Stimulated activated CD8-positive, alpha-beta memory T cell treated with anti-CD3 and anti-CD28 coated beads, Interleukin-7, amount 100 ng/mL, for 1 hour (primary cell): ENCODE data around the gene PAX5.

Source experiments
- DNase-seq, 2 donors: peaks; one replicate each; pipeline ENCODE4 v3.0.0-alpha.2; 2020; ENCODE audit warnings: low read depth in 2 of 2

PAX5 gene

DNA sequence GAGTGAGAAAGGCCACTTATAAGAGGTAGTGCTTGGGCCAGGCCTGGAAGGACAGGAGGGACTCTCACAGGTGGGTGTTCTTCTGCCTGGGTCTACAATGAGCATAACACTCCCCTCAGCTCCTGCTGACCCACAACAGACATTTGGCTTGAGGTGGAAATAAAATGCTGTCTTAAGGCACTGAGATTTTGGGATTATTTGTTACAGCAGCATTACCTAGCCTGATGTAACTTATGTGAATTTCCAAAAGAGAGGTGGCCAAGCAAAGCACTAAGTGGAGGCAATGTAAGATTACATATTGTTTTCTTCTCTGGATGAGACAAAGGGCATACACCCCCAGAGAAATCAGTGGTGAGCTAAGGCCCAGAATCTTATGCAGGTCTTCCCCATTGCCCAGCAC, 221.5 kb downstream of the PAX5 start:
- DNase-seq, result no peak

DNA sequence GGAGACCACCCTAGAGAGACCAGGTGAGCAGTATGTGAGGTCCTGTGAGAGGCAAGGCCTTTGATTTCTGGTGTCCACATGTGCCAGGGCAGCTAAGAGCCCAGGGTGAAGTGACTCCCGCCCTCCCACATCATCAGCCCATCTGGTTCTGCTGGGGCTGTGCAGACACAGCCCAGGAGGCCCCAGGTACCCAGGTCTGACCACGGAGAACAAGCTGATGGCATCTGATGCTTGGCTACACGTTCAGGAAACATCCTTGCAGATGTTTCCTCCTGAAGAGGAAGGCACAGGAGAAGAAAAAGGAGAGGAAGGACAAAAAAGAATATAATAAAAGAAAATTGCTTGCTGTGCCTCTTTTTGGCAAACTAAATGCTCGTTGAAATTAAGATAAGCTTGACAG, 225.8 kb downstream of the PAX5 start:
- no peak for DNase-seq

DNA sequence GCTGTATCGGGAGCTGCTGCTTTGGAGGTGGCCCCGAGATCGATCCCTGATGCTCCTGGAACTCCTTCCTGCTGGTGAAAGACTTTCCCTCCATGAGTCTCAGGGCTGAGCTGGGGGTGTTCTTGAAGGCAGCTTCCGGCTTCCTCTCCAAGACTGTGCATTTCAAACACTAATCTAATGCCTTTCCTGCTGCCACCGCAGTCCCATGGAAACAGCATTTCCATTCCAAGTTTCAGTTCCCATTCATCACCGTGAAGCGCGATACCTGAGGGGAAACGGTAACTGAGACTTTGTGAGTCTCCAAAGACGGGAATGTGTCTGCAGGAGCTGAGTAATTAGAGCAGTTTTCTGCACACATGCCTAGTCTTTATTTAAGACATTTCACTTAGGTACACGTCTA, 230.1 kb downstream of the PAX5 start:
- no peak for DNase-seq

DNA sequence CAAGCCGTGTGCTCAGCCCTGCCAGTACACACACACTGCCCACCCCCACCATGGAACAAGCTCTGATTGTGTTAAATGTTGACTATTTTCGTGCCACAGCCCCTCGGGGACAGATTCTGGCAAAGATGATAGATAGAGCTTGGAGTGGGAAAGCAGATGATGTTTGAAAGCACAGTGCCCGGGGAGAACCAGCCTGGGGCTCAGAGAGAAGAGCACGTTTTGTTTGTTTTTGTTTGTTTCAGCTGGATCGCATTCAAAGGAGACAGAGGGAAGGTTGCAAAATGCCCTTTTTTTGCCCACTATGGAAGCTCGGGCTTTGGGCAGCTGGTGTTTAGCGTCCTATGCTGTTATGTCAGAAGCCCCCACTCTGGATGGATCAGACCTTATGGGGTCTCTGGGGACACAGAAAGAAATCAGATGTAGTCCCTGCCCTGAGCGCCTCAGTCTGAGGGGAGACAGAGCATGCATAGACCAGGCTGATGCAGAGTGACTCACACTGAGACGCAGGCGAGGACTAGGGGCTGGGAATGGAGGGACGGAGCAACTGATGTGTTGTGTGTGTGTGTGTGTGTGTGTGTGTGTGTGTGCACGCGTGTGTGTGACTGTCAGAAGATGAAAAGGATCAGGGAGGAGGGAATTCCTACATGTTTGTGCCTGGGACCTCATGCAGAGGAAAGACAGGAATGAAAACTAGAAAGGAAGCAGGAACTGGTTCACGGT, 231.7 kb downstream of the PAX5 start:
- no peak for DNase-seq

DNA sequence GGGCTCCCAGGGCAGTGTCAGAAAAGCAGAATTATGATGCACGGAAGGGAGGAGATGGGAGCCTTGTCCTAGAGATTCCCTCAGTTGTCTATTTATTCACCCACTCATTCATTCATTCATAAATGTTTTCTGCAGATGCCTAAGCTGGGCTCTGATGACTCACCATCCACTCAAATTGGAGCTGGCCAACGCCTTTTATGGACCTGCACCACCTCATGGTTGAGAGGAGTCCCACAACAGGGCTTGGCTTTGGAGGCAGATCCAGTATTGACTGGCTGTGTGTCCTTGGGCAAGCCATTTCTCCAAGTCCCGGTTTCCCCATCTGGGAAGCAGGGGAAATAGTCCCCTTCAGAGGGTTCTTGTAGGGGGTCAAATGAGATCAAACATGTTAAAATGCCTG, 233.6 kb downstream of the PAX5 start:
- DNase-seq, result no peak

DNA sequence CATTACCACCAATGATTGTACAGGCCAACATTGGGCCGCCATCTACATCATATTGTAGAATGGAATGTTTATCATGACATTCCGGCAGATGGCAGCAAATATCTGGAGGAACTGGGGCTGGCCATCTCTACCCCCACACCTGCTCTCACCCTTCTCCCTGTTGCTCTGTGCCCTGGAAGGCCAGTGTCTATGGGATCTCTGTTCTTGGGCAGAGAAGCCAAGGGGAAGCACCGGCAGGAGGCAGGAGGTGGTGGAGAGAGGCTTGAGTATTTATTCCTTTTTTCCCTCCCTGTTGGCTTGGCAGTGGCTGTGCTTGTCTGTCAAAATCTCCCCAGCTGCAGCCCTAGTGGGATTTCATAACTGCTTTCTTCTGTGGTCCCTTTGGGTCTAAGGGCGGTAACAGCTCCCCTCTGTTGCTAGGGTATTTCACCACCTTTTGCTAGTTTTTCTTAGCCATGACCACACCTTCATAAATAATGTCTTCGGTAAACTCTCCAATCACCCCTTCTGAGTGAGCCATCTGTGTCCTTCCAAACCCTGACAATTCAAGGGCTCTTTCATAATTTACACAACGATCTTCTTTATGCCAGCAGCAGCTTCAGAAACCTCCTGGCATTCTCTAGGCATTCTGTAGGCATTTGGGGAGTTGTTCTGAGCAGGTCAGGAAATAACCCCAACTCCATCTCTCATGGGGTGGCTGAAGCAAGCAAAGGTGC, 235.6 kb downstream of the PAX5 start:
- DNase-seq, result no peak

DNA sequence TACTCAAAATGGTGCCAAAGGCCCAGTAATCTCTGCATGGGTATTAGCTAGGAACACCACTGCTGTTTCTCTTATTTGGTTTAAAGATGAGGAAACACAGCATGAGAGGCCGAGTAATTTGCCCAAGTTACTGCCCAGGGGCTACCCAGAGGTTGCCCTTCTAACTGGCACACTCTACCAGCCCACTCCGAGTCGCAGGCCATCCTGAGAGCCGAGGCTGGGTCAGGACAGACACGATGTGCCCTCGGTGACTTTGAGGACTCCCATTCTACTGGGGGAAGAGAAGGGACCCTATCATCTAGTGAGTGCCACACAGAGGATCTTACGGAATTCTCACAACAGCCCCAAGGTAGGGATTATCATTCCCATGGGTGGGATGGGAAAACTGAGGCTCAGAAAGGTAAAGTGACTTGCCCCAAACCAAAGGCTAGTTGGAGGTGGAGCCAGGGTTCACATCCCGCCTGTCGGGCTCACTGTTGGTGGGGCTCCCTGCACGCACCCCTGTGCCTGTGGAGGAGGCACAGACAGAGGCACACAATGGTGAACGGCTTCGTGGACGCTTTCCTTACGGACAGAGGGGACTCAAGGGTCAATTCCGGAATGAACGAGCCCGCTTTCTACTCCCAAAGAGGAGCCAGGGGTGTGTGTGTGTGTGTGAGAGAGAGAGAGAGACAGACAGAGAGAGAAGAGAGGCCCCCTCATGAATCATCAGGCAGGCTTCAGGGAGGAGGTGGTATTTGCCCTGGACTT, 236.4 kb downstream of the PAX5 start:
- no peak for DNase-seq

DNA sequence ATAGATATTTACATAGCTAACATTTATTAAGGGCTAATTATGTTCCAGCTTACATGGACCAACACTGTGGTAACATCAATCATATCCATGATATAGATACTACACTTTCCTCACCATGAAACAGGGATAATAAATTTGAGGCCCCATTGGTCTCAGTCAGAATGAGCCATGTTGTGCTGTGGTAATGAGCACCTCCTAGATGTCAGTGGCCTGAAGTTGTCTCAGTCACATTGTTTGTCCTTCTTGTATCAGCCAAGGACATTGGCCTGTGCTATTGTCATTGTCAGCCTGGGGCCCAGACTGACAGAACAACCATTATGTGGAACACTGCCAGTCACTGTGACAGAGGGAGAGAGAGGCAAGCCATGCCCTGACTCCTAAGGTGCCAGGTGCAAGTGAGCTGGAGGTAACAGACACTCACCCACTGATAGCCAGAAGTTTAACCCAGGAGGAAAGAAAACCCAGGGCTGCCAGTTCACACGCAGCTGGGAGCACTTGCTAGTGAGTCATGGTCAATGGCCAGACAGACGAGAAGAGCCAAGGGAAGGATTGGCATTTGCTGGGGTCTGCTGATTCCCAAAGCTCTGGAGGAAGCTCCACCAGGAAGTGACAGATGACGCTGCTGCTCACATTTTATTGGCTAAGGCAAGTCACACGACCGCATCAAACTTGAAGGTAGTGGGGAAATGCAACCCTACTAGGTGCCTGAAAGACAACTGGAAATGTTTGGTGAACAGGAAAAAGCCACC, 237.2 kb downstream of the PAX5 start:
- no peak for DNase-seq

DNA sequence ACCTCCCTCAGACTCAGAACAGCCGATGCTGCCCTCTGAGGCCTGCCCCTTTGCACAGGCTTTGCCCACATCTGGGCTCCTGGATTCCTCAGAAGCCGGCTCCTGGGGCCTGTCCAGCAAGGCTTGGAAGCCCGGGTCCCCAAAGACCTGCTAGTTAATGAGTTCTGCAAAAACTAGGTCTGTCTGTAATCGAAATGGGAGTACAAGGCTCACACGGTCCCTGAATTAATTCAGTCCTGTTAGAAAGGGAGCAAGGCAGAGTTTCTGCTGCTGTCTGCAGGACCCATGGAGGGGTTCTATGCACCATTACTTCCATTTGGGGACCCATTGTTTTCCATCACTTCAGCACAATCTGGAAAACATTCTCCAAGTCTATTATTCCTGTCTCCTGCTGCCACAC, 239.6 kb downstream of the PAX5 start:
- DNase-seq, result no peak

DNA sequence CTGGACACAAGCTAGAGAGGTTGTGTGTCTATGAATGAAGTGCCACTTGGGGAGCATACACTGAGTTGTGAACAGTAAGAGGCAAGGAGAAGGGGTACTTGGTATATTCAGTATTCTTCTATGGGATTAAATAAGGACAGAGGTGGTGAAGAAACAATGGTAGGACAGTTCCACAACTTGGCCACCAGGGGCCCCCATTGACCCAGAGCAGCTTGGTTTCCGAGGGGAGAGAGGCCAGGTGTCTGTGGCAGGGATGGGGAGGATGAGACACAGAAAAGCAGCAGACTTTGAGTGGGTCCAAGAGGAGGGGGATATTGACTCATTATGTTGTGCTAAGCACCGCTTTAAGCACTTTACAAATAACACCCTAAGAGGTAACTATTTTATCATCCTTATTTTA, 240.8 kb downstream of the PAX5 start:
- no peak for DNase-seq

DNA sequence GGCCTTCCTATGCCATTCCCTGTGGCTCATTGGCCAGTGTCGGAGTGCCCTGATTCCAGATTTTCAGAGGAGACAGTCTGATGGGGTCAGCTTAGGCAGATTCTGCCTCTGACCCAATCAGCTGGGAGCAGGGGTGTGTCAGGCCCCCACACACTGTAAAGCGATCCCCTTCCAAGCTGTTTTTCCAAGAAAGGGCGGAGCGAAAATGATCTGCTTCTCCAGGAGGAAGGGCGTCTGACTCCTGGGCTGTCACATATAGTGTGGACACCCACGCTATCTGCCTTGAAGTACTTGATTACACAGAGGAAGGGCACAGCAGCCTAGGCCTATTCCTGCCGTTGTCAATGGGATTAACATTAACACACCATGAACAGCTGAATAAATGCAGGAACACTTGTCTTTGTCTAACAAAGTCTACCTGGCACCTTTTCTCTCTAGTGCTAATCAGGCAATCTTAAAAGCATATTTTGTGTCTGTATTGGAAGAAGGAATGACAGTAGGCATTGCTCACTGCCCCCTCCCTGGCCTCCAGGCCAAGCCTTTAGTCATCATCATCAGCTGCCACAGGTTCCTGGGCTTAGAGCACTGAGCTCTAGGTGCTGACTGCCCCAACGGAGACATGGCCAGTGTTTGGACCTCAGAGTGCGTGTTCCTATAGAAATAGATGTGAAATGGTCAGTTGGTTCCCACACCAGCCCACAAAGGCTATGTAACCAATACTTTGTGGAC, 242.7 kb downstream of the PAX5 start:
- no peak for DNase-seq

DNA sequence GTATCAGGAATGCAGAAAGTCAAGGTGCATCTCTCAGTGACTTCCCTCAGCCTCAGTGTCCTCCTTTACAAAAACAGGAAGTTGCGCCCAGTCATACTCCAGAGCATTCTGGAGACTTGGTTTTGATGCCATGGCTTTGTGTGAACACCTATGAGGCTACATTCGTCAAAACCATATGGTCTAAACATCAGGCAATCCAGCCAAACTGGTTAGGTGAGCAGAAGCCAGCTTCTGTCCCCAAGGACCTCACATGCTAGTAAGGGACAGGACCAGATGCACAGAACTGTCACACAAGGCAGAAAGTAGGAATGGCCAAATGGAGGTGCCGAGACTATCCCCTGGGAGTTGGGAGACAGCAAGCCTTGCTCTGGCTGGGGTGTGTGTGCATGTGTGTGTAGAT, 244.2 kb downstream of the PAX5 start:
- DNase-seq, result no peak

DNA sequence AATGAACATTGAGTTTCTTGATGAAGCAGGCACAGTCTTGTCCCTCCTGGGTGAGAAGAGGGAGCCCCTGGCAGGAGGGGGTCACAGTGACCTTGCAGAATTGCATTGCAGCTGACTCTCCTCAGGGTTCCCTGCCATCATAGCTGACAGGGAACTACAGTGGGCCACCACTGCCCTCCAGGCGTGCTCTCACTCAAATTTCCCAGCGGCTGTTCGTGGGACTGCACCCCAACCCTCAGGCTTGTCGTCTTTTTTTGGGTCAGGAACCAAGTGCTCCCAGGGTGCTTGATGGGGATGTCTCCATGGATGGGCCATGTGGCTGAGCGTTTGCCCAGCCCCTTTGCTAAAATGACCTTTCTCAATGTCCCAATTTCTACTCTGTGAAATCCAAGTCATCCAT, 245.5 kb downstream of the PAX5 start:
- no peak for DNase-seq

DNA sequence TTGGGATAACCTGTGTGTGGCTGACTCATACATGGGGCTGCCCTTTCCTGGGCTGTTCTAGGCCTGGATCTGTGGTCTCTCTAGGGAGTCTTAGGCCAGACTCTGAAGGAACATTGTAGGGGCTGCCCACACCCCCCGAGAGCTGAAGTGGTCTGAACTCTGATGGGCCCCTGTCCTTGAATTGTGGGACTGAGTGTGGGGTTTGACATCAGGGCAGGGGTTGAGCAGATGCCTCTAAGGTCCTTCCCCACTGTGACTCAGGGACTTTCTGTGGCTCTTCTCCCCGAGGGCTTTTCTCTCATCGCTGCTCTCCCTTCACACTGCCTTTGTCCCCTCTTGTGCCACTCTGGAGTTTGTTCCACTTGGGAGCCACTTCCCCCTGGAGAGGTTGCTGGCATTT, 246.4 kb downstream of the PAX5 start:
- no peak for DNase-seq
